ENCODE results near the gene ANKFN1.

The ANKFN1 gene

GRCh38 chr17:56502120-56502654, 348.9 kb downstream of the ANKFN1 start:
- no peak for DNase-seq (ENCODE audit: low spot score)

- no peak for DNase-seq (ENCODE audit: low spot score)
These were observed 352.0 kb downstream of the ANKFN1 start for GRCh38 chr17:56505154-56505756.

GRCh38 chr17:56506349-56506748, 353.1 kb downstream of the ANKFN1 start:
- DNase-seq (ENCODE audit: low spot score): no peak

- DNase-seq (ENCODE audit: low spot score): no peak
These were observed 357.5 kb downstream of the ANKFN1 start for GRCh38 chr17:56510554-56511342.

GRCh38 chr17:56514264-56514663, 361.0 kb downstream of the ANKFN1 start:
- DNase-seq (ENCODE audit: low spot score): no peak

- DNase-seq (ENCODE audit: low spot score): no peak
These were observed 361.6 kb downstream of the ANKFN1 start for GRCh38 chr17:56514899-56515298.

- DNase-seq (ENCODE audit: low spot score): no peak
These were observed 368.3 kb downstream of the ANKFN1 start for GRCh38 chr17:56521414-56522141.

GRCh38 chr17:56523042-56523441, 369.8 kb downstream of the ANKFN1 start:
- no peak for DNase-seq (ENCODE audit: low spot score)

- no peak for DNase-seq (ENCODE audit: low spot score)
These were observed 375.4 kb downstream of the ANKFN1 start for GRCh38 chr17:56528696-56529095.

GRCh38 chr17:56532926-56533325, 379.7 kb downstream of the ANKFN1 start:
- no peak for DNase-seq (ENCODE audit: low spot score)

- DNase-seq (ENCODE audit: low spot score): no peak
These were observed 383.5 kb downstream of the ANKFN1 start for GRCh38 chr17:56536766-56537165.

- no peak for DNase-seq (ENCODE audit: low spot score)
These were observed 387.6 kb downstream of the ANKFN1 start for GRCh38 chr17:56540836-56541235.

- DNase-seq (ENCODE audit: low spot score): no peak
These were observed 390.0 kb downstream of the ANKFN1 start for GRCh38 chr17:56543280-56543679.

- DNase-seq (ENCODE audit: low spot score): no peak
These were observed 391.8 kb downstream of the ANKFN1 start for GRCh38 chr17:56545106-56545505.

GRCh38 chr17:56545930-56546329, 392.7 kb downstream of the ANKFN1 start:
- no peak for DNase-seq (ENCODE audit: low spot score)

- no peak for DNase-seq (ENCODE audit: low spot score)
These were observed 395.4 kb downstream of the ANKFN1 start for GRCh38 chr17:56548661-56549060.

GRCh38 chr17:56549501-56549900, 396.2 kb downstream of the ANKFN1 start:
- DNase-seq (ENCODE audit: low spot score): no peak

- DNase-seq (ENCODE audit: low spot score): no peak
These were observed 404.4 kb downstream of the ANKFN1 start for GRCh38 chr17:56557682-56558081.

- DNase-seq (ENCODE audit: low spot score): no peak
These were observed 404.8 kb downstream of the ANKFN1 start for GRCh38 chr17:56558088-56558487.
